SH-SY5Y (cell line): Measurements from ENCODE around the gene ARMC7.

ENCODE experiments used
- GATA2 ChIP-seq: IDR thresholded peaks from 2 replicates; pipeline ENCODE4 v1.6.1; 2011; ENCODE audit warnings: mild to moderate bottlenecking, low read depth, low read length
- GATA3 ChIP-seq: IDR thresholded peaks from 2 replicates; pipeline ENCODE4 v1.6.1; 2011; ENCODE audit warnings: low read depth, mild to moderate bottlenecking, low read length, moderate library complexity

- no peak for TF ChIP-seq GATA3
- TF ChIP-seq GATA2: no peak
Observed at GRCh38 chr17:75064460-75064859, 45.3 kb upstream of the ARMC7 start.
